Measurements from ENCODE around the gene NAA80.
"Not testable (repeated sequence)": the region's sequence is repeated elsewhere in the genome, so short reads cannot be mapped to it uniquely, and the experiment has no call there.

The NAA80 gene

GRCh38 chr3:50290161-50290641 is 9.0 kb downstream of the NAA80 start:
- H3K27ac ChIP-seq (ENCODE audit: low read depth in 2 of 2, low read length in 2 of 2) = no peak overlapping the region
- H3K4me3 ChIP-seq (ENCODE audit: low read length in 2 of 2) = no peak overlapping the region
- H3K9me3 ChIP-seq (ENCODE audit: control insufficient read depth in 2 of 2, low read length in 2 of 2) = no peaks in the 10 kb centered on the region
- no peaks in the 10 kb centered on the region for H3K27me3 ChIP-seq (ENCODE audit: control insufficient read depth in 2 of 2, insufficient read depth in 2 of 2, low read length in 2 of 2)
- H3K4me1 ChIP-seq (ENCODE audit: control insufficient read depth in 2 of 2, insufficient read depth in 2 of 2, low read length in 2 of 2) = peaks cover 19 to 23% of the 10 kb centered on the region in 2 donors
- H3K9ac ChIP-seq (ENCODE audit: low read depth in 1 of 2, low read length in 2 of 2) = peak overlapping the region in 1 of 2 donors; percentile 80
- H3K36me3 ChIP-seq (ENCODE audit: control insufficient read depth in 2 of 2, insufficient read depth in 2 of 2, low read length in 2 of 2) = peaks cover 36% of the 10 kb centered on the region in 2 donors

GRCh38 chr3:50289130-50289529 is 10.1 kb downstream of the NAA80 start:
- Histone ChIP-seq H3K27ac (ENCODE audit: low read depth in 2 of 2, low read length in 2 of 2) (no peak overlapping the region), H3K4me3 (ENCODE audit: low read length in 2 of 2) (no peak overlapping the region), H3K36me3 (ENCODE audit: control insufficient read depth in 2 of 2, insufficient read depth in 2 of 2, low read length in 2 of 2) (peaks cover 36% of the 10 kb centered on the region in 2 donors), H3K4me1 (ENCODE audit: control insufficient read depth in 2 of 2, insufficient read depth in 2 of 2, low read length in 2 of 2) (peaks cover 19 to 23% of the 10 kb centered on the region in 2 donors), H3K9ac (ENCODE audit: low read depth in 1 of 2, low read length in 2 of 2) (no peak overlapping the region), H3K27me3 (ENCODE audit: control insufficient read depth in 2 of 2, insufficient read depth in 2 of 2, low read length in 2 of 2) (no peaks in the 10 kb centered on the region), H3K9me3 (ENCODE audit: control insufficient read depth in 2 of 2, low read length in 2 of 2) (no peaks in the 10 kb centered on the region)

- Histone ChIP-seq H3K9me3 (ENCODE audit: control insufficient read depth in 2 of 2, low read length in 2 of 2) (no peaks in the 10 kb centered on the region), H3K4me3 (ENCODE audit: low read length in 2 of 2) (no peak overlapping the region), H3K27me3 (ENCODE audit: control insufficient read depth in 2 of 2, insufficient read depth in 2 of 2, low read length in 2 of 2) (no peaks in the 10 kb centered on the region), H3K4me1 (ENCODE audit: control insufficient read depth in 2 of 2, insufficient read depth in 2 of 2, low read length in 2 of 2) (peaks cover 19 to 23% of the 10 kb centered on the region in 2 donors), H3K36me3 (ENCODE audit: control insufficient read depth in 2 of 2, insufficient read depth in 2 of 2, low read length in 2 of 2) (peaks cover 36% of the 10 kb centered on the region in 2 donors), H3K9ac (ENCODE audit: low read depth in 1 of 2, low read length in 2 of 2) (no peak overlapping the region), H3K27ac (ENCODE audit: low read depth in 2 of 2, low read length in 2 of 2) (no peak overlapping the region)
These were observed 10.7 kb downstream of the NAA80 start for GRCh38 chr3:50288387-50289007.

GRCh38 chr3:50287262-50287661 is 11.9 kb downstream of the NAA80 start:
- H3K9ac ChIP-seq (ENCODE audit: low read depth in 1 of 2, low read length in 2 of 2) = no peak overlapping the region
- H3K9me3 ChIP-seq (ENCODE audit: control insufficient read depth in 2 of 2, low read length in 2 of 2) = no peaks in the 10 kb centered on the region
- H3K36me3 ChIP-seq (ENCODE audit: control insufficient read depth in 2 of 2, insufficient read depth in 2 of 2, low read length in 2 of 2) = peaks cover 36% of the 10 kb centered on the region in 2 donors
- H3K27me3 ChIP-seq (ENCODE audit: control insufficient read depth in 2 of 2, insufficient read depth in 2 of 2, low read length in 2 of 2) = no peaks in the 10 kb centered on the region
- H3K27ac ChIP-seq (ENCODE audit: low read depth in 2 of 2, low read length in 2 of 2) = no peak overlapping the region
- peaks cover 13 to 16% of the 10 kb centered on the region in 2 donors for H3K4me1 ChIP-seq (ENCODE audit: control insufficient read depth in 2 of 2, insufficient read depth in 2 of 2, low read length in 2 of 2)
- H3K4me3 ChIP-seq (ENCODE audit: low read length in 2 of 2) = no peak overlapping the region

DNA sequence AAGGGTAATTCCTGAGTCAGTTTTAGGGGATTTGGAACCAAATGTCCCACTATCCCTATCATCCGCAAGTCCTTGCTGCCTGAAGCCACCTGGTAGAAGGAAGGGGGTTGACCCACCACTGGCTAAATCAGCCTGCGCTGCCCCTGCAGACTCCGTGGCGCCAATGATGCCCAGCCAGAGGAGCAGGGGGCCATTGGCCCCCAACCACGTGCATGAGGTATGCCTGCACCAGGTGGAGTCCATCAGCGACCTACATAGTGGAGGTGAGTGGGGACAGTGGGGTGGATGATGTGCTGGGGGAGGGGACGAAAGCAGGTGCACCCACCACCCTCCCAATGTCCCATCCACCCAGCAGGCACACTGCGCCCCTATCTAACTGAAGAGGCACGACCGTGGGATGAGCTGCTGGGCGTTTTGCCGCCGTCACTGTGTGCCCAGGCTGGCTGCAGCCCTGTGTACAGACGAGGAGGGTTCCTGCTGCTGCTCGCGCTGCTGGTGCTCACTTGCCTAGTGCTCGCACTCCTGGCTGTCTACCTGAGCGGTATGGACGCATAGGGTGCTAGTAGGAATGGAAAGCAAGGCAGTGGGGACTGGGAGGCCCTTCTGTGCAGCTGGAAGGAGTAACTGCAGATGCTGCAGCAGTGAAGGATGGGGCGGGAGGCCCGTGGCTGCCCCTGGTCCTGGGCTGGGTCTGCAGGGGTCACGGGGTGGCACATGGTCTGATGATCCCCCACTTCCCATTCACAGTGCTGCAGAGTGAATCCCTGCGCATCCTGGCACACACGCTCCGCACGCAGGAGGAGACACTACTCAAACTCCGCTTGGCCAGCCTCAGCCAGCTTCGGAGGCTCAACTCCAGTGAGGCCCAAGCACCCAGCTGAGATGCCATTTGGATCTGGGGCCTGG is 12.6 kb downstream of the NAA80 start:
- H3K27ac ChIP-seq (ENCODE audit: low read depth in 2 of 2, low read length in 2 of 2) = no peak overlapping the region
- H3K9me3 ChIP-seq (ENCODE audit: control insufficient read depth in 2 of 2, low read length in 2 of 2) = no peaks in the 10 kb centered on the region
- no peak overlapping the region for H3K4me3 ChIP-seq (ENCODE audit: low read length in 2 of 2)
- H3K9ac ChIP-seq (ENCODE audit: low read depth in 1 of 2, low read length in 2 of 2) = no peak overlapping the region
- H3K27me3 ChIP-seq (ENCODE audit: control insufficient read depth in 2 of 2, insufficient read depth in 2 of 2, low read length in 2 of 2) = no peaks in the 10 kb centered on the region
- H3K4me1 ChIP-seq (ENCODE audit: control insufficient read depth in 2 of 2, insufficient read depth in 2 of 2, low read length in 2 of 2) = peaks cover 11 to 13% of the 10 kb centered on the region in 2 donors
- peaks cover 36% of the 10 kb centered on the region in 2 donors for H3K36me3 ChIP-seq (ENCODE audit: control insufficient read depth in 2 of 2, insufficient read depth in 2 of 2, low read length in 2 of 2)

DNA sequence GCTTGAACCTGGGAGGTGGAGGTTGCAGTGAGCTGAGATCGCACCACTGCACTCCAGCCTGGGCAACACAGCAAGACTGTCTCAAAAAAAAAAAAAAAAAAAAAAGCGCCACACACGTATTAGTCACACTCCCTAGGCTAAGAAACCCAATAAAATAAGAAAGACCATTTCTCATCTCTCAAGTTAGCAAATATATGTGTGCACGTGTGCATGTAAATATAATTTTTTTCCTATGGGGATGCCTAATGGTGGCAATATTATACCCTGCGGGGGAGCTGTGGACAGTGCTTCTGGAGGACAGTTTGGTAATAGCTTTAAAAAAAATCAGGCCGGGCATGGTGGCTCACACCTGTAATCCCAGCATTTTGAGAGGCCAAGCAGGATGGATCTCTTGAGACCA is 15.1 kb downstream of the NAA80 start:
- not testable (repeated sequence) for H3K27me3 ChIP-seq (ENCODE audit: control insufficient read depth in 2 of 2, insufficient read depth in 2 of 2, low read length in 2 of 2); H3K9me3 ChIP-seq (ENCODE audit: control insufficient read depth in 2 of 2, low read length in 2 of 2); H3K4me1 ChIP-seq (ENCODE audit: control insufficient read depth in 2 of 2, insufficient read depth in 2 of 2, low read length in 2 of 2); H3K4me3 ChIP-seq (ENCODE audit: low read length in 2 of 2); H3K9ac ChIP-seq (ENCODE audit: low read depth in 1 of 2, low read length in 2 of 2); H3K27ac ChIP-seq (ENCODE audit: low read depth in 2 of 2, low read length in 2 of 2)
- H3K36me3 ChIP-seq (ENCODE audit: control insufficient read depth in 2 of 2, insufficient read depth in 2 of 2, low read length in 2 of 2) = peaks cover 24 to 25% of the 10 kb centered on the region in 2 donors

GRCh38 chr3:50279255-50280016 is 19.8 kb downstream of the NAA80 start:
- Histone ChIP-seq H3K4me3 (ENCODE audit: low read length in 2 of 2) (no peak overlapping the region), H3K36me3 (ENCODE audit: control insufficient read depth in 2 of 2, insufficient read depth in 2 of 2, low read length in 2 of 2) (peaks cover 0 to 2% of the 10 kb centered on the region in 2 donors), H3K9ac (ENCODE audit: low read depth in 1 of 2, low read length in 2 of 2) (no peak overlapping the region), H3K27ac (ENCODE audit: low read depth in 2 of 2, low read length in 2 of 2) (no peak overlapping the region), H3K9me3 (ENCODE audit: control insufficient read depth in 2 of 2, low read length in 2 of 2) (no peaks in the 10 kb centered on the region), H3K4me1 (ENCODE audit: control insufficient read depth in 2 of 2, insufficient read depth in 2 of 2, low read length in 2 of 2) (no peaks in the 10 kb centered on the region), H3K27me3 (ENCODE audit: control insufficient read depth in 2 of 2, insufficient read depth in 2 of 2, low read length in 2 of 2) (peaks cover 0 to 3% of the 10 kb centered on the region in 2 donors)

DNA sequence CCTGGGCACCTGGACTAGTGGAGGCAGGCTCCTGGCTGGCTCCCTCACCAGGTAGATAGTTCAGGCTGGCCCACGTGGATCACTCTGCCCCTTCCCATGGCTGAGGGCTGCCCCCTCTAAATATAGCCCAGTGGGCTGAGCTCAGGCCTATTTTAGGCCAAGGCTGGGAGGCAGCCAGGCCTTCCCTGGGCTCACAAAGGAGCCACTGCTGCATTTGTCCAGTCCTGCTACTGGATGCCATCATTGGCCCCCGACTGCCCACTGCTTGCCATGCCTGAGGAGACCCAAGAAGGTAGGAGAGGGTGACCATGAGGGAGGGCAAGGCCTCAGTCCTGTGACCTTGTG is 20.4 kb downstream of the NAA80 start, which contains the start of gene LSMEM2:
Gene LSMEM2 (plus strand): TSS at position 208 of the 345 bp plus-strand sequence. CDS start 27 bp downstream, at position 235.
- Histone ChIP-seq H3K4me3 (ENCODE audit: low read length in 2 of 2) (no peak within 1 kb of the TSS), H3K9me3 (ENCODE audit: control insufficient read depth in 2 of 2, low read length in 2 of 2) (no peaks in the 10 kb centered on the region), H3K27me3 (ENCODE audit: control insufficient read depth in 2 of 2, insufficient read depth in 2 of 2, low read length in 2 of 2) (peaks cover 0 to 6% of the 10 kb centered on the region in 2 donors), H3K9ac (ENCODE audit: low read depth in 1 of 2, low read length in 2 of 2) (no peak within 1 kb of the TSS), H3K36me3 (ENCODE audit: control insufficient read depth in 2 of 2, insufficient read depth in 2 of 2, low read length in 2 of 2) (peaks cover 0 to 2% of the 10 kb centered on the region in 2 donors), H3K27ac (ENCODE audit: low read depth in 2 of 2, low read length in 2 of 2) (no peak within 1 kb of the TSS), H3K4me1 (ENCODE audit: control insufficient read depth in 2 of 2, insufficient read depth in 2 of 2, low read length in 2 of 2) (peaks cover 2 to 3% of the 10 kb centered on the region in 2 donors)

DNA sequence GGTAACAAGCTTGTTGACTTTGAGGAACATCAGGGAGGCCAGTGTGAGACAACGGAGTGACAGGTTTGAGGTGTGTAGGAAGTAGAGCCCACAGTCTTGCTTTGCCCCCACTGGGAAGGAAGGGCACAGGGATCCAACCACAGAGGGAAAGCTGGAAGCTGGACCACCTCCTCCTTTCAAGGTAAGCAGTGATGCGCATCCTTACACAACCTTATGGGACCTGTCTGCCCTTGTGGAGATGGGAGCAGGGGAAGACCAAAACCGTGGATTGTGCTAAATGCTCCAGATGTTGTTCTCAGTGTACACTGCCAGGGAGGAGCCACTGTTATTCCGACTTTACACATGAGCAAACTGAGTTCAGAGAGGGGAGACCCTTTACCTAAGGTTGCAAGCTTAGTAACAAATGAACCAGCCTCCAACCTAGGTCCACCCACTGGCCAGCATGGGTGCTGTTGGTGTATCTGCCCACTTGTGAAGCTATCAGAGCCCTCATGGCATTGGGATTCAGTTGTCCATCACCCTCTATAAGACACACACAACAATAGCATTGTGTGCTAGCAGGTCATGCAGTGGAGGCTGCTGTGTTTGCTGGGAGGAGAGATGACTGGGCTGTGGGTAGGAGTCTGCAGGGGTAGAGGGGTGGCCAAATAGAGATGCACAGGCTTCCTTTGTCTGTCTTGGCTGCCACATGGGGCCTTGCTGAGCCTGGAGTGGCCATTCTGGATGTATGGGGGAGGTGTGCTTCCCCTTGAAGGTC is 20.9 kb downstream of the NAA80 start:
- H3K4me3 ChIP-seq (ENCODE audit: low read length in 2 of 2) = no peak overlapping the region
- no peak overlapping the region for H3K27ac ChIP-seq (ENCODE audit: low read depth in 2 of 2, low read length in 2 of 2)

More for the DNA sequence above, 20.9 kb downstream of the NAA80 start:
- no peaks in the 10 kb centered on the region for H3K9me3 ChIP-seq (ENCODE audit: control insufficient read depth in 2 of 2, low read length in 2 of 2)
- peaks cover 5 to 7% of the 10 kb centered on the region in 2 donors for H3K4me1 ChIP-seq (ENCODE audit: control insufficient read depth in 2 of 2, insufficient read depth in 2 of 2, low read length in 2 of 2)
- H3K9ac ChIP-seq (ENCODE audit: low read depth in 1 of 2, low read length in 2 of 2) = no peak overlapping the region
- H3K36me3 ChIP-seq (ENCODE audit: control insufficient read depth in 2 of 2, insufficient read depth in 2 of 2, low read length in 2 of 2) = peaks cover 0 to 2% of the 10 kb centered on the region in 2 donors
- peaks cover 0 to 7% of the 10 kb centered on the region in 2 donors for H3K27me3 ChIP-seq (ENCODE audit: control insufficient read depth in 2 of 2, insufficient read depth in 2 of 2, low read length in 2 of 2)

All from mucosa of rectum (tissue), 2 donors.